ENCODE measurements around the gene MUC2.

The MUC2 gene

DNA sequence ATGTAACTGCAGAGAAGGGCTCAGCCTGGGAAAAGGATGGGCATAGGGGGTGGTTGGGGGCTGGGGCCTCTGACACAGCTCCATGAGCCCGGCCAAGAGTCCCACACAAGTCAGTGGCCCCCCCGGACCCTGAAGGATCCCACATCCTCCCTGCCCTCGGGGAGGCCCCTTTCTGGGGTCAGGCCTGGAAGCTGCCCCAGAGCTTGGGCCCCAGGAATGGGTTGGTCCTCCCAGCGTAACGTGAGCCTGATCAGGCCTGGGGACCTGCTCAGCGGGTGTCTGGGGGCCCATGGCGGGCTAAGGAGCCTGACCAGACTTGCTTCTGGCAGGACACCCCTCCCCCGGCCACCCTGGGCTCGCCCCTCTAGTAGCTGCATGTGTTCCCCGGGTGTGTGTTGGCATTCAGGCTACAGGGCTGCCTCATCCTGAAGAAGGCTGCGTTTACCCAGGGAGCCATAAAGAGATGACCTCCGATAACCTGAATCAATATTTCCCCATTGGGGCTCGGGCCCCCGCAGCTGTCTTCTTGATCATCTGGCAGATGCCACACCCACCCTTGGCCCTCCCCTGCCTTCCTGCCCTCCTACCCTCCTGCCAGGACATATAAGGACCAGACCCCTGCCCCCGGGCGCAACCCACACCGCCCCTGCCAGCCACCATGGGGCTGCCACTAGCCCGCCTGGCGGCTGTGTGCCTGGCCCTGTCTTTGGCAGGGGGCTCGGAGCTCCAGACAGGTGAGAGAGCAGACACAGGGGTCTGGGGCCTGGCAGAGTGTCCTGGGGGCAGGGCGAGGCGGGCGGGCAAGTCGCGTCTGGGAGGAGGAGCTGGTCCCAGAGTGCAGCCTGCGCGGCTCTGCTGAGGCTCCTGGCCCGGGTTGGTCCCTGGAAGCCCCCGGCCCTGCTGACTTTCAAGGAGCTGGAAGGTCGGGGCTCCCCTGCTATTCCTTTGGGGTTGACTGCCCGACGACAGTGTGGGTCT is at the start of gene MUC2:
MUC2 (plus strand) TSS at position 631 of the 978 bp plus-strand sequence.
- DNase-seq (ENCODE audit: low spot score): no peak

DNA sequence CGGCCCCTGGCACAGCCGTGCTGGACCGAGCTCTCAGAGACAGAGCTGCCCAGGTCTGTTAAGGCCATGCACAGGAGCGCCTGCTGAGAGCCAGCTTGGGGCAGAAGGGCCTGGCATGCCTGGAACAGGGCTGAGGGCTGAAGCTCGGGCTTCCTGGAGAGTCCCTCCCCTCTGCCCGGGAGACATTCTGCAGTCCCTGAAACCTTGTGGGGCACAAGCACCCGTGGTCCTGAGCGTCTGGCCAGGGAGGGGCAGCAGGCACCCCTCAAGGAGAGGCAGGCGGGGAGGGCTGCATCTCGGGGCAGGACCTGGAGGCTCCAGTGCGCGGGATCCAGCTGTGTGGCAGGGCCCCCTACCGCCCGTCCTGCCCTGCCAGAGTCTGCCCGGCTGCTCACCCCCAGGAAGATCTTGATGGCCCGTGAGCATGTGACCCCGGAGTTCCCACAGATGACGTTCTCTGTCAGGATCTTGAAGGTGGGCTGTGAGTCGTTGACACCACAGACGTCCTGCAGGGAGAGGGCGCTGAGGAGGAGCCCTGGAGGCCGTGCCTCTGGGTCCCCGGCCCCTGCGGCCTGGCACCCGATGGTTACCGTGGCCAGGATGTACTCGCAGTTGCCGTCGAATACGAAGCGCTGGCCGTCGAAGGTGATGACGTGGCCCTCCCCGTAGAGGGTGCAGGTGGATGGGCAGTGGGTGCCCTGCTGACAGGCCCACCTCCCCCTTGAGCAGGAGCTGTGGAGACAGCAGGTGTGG is 49.1 kb upstream of the MUC2 start:
- DNase-seq (ENCODE audit: low spot score): no peak

- no peak for DNase-seq (ENCODE audit: low spot score)
Observed at GRCh38 chr11:1026163-1026450, 48.6 kb upstream of the MUC2 start.

DNA sequence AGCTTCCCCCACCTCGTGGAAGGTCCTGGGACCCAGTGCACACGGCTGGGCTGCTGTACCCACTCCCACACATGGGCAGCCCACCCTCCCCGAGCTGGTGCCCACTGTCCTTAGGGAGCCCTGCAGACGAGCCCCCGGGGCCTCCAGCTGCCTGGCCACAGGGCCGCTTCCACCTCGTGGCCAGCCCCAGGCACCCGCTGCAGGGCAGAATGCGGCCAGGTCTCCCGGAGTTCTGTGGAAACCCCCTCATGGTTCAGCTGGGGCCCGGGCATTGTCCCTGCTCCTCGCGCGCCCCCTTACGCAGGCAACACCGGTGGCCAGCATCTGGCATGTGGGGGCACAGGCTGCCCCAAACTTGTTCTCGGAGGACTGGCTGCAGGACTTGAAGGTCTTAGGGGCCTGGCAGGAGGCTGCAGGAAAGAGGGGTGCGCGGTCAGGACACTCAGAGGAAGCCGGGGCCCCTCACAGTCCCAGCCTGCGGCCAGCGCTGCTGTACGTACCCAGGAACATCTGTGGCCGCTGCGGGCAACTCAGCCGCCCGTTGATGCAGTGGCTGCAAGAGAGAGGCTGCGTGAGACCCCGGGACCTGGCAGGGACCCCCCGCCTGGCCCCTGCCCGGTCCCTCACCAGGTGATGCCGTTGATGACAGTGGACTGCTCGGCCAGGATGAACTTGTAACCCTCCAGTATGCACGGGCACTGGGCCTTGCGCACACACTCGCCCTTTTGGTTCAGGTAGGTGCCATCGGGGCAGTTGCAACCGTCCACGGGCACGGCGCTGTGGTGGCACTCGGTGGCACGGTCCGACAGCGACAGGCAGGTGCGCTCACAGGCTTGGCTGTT is 47.8 kb upstream of the MUC2 start:
- no peak for DNase-seq (ENCODE audit: low spot score)

DNA sequence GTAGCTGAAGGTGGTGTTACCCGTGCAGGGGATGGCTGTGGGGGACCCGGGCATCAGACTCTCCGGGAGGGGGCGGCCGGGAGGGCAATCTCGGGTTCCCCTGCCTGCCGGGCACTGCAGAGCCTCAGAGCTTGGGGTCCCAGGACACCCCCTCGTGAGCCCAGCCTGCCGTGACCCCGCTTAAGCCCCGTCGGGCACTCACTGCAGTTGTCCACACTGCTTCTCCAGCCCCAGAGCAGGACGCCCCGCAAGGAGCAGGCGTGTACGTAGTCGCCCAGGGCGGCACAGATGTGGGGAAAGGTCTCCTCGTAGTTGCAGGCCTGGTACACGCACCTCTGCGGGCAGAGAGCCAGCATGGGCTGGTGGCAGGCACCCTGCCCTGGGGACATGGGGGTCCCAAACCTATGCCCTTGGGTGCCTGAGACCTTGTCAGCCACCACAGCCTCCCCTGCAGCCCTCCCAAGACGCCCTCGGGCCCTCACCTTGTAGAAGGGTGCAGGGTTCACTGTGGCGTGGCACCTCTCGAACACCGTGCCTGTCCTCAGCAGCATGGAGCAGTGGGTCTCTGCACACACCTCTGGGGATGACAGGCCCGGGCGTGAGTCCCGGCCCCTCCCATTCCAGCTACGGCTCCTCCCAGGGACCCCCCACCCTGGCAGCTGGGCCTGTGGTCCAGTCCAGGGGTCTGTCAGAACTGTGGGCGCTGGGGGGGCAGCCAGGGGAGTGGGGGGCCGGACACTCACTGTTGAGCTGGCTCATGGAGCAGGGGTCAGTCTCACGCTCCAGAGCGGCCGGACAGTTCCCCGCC is 47.0 kb upstream of the MUC2 start:
- DNase-seq (ENCODE audit: low spot score): no peak

DNA sequence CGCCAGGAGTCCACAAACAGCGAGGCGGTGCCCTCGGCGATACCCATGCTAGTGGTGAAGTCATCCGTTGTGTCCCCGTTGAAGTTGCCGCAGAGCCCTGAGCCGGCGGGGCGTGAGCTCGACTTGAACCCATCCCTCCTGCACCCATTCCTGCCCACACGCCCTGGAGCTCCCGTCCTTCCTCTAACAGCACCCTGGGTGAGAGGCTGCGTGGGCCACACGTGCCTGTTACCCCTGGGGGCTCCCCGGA is 46.5 kb upstream of the MUC2 start:
- DNase-seq (ENCODE audit: low spot score): no peak

DNA sequence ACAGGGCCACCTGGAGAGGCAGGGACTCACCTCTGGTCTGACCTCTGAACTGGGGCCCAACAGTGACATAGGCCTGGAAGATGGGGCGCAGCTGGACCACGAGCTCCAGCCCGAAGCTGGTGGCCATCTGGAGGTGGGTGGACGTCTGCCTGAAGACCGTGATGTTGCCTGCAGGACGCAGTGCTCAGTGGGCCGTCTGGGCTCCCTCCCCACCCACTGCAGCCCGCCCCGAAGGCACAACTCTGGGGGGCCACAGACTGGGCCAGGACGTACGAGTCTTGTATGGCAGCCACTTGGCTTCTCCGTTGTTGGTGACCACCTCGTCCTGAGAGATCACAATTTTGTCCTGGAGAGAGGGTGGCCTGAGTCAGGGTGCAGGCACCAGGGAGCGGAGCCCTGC is 46.1 kb upstream of the MUC2 start:
- no peak for DNase-seq (ENCODE audit: low spot score)

GRCh38 chr11:1029051-1029450 is 45.6 kb upstream of the MUC2 start:
- no peak for DNase-seq (ENCODE audit: low spot score)

- DNase-seq (ENCODE audit: low spot score): no peak
Observed at GRCh38 chr11:1029654-1030053, 45.0 kb upstream of the MUC2 start.

DNA sequence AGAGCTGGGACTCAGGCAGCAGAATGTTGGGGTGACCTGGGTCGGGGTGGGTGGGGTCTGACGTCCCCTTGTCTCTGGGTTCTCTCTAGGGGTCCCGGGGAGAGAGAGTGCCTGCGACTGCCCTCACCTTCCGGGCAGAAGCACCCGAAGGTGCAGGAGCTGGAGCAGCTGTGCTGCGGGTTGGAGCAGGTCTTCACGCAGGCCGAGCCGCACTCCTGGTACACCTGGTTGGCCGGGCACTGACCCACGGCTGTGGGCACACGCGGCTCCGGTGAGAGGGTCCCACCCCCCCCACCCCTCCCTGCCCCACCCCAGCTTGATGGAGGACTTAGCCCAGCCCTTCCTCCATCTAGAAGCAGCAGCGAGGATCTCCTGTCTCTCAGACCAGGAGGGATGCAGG is 44.6 kb upstream of the MUC2 start:
- no peak for DNase-seq (ENCODE audit: low spot score)

- no peak for DNase-seq (ENCODE audit: low spot score)
Observed at GRCh38 chr11:1030556-1030955, 44.1 kb upstream of the MUC2 start.

DNA sequence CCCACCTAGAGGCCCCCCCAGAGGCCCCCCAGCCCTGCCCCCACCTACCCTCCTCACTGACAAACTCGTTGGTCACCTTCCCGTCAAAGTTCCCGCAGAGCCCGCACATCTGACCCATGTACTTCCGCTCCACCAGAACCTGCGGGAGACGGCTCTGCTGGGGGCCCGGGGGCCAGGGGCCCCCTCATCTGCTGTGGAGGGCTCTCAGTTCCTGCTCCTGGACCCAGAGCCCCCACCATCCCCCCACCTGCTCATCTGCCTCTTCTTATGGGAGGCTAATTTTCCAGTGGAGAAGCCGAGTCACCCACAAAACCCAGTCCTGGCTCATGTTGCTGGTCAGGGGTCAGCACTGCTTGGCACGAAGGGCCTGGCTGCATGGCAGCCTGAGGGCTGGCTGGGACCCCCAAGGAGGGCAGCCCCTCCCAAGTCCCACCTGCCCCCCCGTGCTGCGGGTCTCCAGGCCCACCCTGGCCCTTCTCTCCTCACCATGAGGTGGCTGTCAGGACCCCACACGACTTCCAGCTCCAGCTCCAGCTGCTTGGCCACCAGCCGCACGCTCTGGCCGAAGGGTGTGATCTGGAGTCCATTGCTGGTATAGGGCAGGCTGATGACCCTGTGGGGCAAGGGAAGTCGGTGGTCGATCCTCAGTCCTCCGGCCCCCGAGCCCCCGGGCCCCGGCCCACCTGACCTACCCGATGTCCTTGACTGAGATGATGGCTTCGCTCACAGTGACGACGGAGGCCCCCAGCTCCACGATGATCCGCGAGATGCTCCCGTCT is 43.4 kb upstream of the MUC2 start:
- DNase-seq (ENCODE audit: low spot score): no peak

- DNase-seq (ENCODE audit: low spot score): no peak
Observed at GRCh38 chr11:1032310-1032891, 42.3 kb upstream of the MUC2 start.

GRCh38 chr11:1033016-1033798 is 41.5 kb upstream of the MUC2 start:
- no peak for DNase-seq (ENCODE audit: low spot score)

- DNase-seq (ENCODE audit: low spot score): no peak
Observed at GRCh38 chr11:1034001-1034400, 40.7 kb upstream of the MUC2 start.

DNA sequence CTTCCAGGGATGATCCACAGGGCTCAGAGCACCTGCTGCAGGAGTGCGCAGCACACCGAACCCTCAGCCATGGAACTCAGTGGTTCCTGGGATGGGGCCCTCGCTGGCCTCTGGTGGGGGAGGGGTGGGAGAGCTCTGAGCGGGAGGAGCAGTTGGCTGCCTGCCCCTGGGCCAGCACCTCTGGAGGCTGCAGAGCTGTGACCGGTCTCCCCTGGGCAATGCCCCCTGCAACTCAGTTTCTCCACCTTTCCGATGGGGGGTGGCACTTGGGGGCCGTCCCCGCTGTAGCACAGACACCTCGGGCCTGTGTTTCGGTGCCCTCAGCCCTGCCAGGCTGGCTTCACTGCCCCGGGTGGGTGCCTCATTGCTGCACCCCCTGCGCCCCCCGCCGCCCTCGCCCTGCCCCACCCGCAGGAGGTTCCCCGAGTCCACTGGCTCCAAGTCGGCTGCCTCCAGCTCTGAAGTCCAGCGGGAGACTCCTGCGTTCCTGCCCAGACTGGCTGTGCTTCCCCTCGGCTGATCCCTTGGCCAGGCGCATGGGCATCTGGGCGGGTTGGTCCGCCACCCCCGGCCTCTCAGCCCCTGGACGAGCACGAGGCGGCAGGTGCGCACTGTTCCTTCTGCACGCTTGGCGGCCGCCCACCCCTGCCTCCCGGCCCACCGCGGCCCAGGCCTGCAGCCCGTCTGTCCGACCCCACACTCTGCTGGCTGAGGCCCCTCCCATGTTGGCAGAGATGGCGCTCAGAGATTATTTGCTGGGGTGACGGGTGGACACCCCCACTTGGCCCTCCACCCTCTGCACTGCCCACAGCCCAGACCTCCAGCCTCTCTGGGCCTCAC is 40.0 kb upstream of the MUC2 start:
- no peak for DNase-seq (ENCODE audit: low spot score)

- DNase-seq (ENCODE audit: low spot score): no peak
Observed at GRCh38 chr11:1035577-1036283, 38.9 kb upstream of the MUC2 start.

DNA sequence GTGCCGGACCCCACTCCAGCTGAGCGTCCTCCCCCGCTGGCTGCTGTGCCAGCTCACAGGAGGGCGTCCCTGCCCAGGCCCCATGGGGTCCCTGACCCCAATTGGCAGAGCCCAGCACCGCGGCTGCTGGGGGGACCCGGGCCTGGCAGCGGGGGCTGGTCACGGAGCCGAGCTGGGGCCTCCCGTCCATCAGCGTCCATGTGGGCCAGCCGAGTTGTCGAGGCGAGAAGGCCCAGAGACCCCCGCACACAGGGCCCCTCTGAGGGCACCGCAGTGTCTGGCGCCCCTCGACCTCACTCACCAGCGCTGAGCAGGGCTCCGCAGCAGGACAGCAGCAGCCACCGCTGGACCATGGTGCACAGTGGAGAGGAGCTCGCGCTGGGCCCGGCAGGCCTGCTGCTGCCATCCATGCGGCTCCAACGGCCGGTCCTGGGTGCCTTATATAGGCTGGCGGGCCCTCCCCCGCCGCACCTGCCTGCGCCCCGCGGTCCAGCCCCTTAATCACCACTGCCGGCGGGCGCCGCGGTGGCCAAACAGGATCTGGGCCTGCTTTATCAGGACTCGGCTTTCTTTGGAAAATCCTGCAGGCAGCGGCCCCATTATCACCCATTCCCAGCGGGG is 38.3 kb upstream of the MUC2 start, which contains the start of gene MUC6:
MUC6 (minus strand) TSS at position 416 of the 621 bp plus-strand sequence; CDS start at position 353, 63 bp downstream.
- DNase-seq (ENCODE audit: low spot score): no peak

Data from D341Med (cell line).